Measurements from ENCODE around the gene PIBF1.

DNA sequence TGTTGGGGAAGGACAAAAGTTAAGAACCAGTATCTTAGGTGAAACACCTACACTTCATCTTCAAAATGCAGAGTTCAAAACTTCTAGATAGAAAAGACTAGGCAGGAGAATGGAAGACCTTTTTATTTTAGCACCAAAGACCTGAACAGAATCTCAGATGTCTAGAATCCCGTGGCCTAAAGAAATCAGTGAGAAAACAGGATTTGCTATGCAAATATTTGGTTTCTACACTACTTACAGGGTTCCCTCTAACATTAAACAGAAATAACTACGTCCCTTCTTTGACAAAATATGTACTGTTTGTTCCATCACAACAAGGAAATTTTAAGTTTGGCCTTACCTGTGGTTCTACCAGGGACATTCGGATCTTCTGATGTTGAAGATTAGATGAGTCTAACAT, 21.7 kb upstream of the PIBF1 start:
- TF ChIP-seq, protein P1, sequence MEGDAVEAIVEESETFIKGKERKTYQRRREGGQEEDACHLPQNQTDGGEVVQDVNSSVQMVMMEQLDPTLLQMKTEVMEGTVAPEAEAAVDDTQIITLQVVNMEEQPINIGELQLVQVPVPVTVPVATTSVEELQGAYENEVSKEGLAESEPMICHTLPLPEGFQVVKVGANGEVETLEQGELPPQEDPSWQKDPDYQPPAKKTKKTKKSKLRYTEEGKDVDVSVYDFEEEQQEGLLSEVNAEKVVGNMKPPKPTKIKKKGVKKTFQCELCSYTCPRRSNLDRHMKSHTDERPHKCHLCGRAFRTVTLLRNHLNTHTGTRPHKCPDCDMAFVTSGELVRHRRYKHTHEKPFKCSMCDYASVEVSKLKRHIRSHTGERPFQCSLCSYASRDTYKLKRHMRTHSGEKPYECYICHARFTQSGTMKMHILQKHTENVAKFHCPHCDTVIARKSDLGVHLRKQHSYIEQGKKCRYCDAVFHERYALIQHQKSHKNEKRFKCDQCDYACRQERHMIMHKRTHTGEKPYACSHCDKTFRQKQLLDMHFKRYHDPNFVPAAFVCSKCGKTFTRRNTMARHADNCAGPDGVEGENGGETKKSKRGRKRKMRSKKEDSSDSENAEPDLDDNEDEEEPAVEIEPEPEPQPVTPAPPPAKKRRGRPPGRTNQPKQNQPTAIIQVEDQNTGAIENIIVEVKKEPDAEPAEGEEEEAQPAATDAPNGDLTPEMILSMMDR (conservative IDR thresholded peaks at IDR 0.05 in 1 of 2, IDR thresholded peaks at IDR 0.05 in 1 of 2; ENCODE audit: extremely low read depth in 1 of 2, insufficient read depth in 1 of 2, low read depth in 1 of 2, low read length in 2 of 2), result no peak
- TF ChIP-seq EZH2 (IDR thresholded peaks at IDR 0.05; ENCODE audit: borderline replicate concordance, low read length), result no peak

Data from mammary epithelial cell (primary cell).